GM08714 (cell line): ENCODE measurements around the gene STK32C.

ENCODE experiments used
- H3K4me3 ChIP-seq: fragments of 200-500 bp; sonication (Bioruptor generic); 2 replicates; pipeline ENCODE4 v1.5.1; 2014; ENCODE audit warnings: mild to moderate bottlenecking, low read length, inconsistent platforms
- ZNF274 ChIP-seq: IDR thresholded peaks from 2 replicates; pipeline ENCODE4 v1.6.1; 2012; ENCODE audit warnings: mild to moderate bottlenecking, low read depth, low read length

The STK32C gene

DNA sequence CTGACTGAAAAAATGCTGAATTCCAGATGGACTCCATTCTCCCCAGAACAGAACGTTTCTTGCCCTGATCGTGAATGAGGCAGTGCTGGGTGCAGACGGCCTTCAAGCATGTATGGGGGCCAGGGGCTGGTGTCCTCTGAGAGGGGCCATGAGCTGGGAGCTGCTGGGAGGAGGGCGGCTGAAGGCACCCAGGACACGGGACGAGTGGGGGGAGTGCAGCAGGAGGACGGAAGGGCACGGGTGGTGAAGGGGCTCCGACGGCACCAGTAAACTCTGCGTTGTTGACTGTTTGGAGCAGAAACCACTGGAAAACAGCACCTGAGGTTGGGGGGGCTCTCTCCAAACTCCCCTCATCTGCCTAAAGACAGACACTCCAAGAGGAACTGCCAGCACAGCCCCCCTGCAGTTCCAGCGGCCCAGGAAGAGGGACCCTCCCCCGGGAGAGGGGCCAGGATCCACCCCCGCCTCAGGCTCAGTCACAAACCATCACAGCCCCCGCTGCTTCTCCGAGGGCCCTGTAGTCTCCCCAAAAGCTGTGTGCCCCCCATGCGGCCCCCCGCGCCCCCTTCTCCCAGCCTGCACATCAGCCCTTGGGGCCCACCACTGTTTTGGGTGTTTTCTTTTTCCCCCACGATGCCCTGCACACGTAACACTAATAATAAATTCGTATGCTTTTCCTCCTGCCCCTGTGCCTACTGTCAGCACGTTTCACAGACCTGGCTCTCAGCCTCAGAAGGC is 65.5 kb downstream of the STK32C start:
- no peak for TF ChIP-seq ZNF274
- H3K4me3 ChIP-seq: no peak overlapping the region

DNA sequence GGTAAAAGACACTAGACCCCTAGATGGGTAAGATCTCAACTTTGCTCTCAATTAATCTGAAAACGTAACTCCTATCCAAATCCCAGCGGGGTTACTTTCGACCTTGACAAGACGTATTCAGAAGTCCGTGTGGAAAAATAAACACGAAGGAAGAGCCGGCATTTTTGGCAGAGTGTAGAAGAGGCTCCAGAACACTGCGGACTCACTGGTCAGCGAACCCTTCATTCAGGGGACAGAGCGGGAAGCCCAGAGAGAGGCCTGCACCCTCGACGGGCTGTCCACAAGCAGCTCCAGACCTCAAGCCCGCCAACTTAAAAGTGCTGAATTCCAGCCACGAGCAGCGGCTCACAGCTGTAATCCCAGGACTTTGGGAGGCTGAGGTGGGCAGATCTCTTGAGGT is 66.3 kb downstream of the STK32C start:
- no peak for TF ChIP-seq ZNF274
- H3K4me3 ChIP-seq: no peak overlapping the region

DNA sequence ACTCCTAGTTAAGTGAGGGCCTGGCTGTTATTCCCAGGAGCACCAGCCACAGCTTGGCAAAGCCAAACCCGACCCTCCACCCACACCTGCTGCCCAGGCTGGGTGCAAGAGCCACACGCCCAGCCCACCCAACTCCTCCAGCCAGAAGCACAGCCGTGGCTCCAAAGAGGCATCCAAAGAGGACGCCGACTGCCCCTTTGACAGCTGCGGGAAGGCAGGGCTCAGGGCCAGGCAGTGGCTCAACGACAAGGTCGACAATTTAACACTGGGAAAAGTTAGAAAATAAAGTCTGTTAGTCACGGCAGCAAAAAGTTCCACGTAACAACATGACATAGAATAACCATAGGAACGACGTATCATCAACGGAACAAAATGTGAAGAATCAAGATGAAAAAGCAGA is 66.7 kb downstream of the STK32C start:
- TF ChIP-seq ZNF274: no peak
- no peak overlapping the region for H3K4me3 ChIP-seq

DNA sequence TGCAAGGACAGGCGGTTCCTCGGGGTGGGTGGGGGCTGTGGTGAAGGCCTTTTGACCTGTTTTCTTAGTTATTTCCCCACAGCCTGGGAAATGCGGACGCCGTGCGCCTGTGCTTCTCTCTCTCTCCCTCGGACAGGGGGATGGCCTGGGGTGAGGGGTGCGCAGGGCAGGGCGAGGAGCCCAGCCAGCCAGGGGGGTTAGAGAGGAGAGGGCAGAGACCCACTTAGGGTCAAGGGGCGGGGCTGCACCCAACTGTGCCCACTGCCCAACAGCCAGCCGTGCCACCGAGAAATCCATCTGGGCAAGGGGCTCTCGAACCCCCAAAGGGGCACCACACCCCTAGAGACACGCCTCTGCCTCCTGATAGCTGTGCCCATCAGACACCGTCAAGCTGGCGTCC is 67.2 kb downstream of the STK32C start:
- TF ChIP-seq ZNF274: no peak
- no peak overlapping the region for H3K4me3 ChIP-seq

DNA sequence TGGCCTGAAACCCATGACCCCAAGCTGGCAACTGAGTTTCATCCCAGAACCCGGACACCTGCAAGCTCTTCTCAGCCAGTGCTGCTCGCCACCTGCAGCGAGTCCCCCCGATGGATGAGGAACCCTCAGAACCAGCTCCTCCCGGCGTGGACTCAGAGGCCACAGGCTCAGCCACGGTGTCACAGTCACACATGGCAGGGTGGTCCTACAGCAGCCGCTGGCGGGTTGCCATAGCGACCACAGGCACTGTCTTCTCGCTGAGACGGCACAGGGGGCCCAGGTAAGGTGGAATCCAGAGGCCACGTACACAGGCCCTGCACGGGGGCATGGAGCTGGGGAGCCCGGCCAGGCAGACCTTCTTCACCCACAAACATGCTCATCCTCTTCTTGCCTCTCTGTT is 67.6 kb downstream of the STK32C start:
- no peak overlapping the region for H3K4me3 ChIP-seq
- no peak for TF ChIP-seq ZNF274

DNA sequence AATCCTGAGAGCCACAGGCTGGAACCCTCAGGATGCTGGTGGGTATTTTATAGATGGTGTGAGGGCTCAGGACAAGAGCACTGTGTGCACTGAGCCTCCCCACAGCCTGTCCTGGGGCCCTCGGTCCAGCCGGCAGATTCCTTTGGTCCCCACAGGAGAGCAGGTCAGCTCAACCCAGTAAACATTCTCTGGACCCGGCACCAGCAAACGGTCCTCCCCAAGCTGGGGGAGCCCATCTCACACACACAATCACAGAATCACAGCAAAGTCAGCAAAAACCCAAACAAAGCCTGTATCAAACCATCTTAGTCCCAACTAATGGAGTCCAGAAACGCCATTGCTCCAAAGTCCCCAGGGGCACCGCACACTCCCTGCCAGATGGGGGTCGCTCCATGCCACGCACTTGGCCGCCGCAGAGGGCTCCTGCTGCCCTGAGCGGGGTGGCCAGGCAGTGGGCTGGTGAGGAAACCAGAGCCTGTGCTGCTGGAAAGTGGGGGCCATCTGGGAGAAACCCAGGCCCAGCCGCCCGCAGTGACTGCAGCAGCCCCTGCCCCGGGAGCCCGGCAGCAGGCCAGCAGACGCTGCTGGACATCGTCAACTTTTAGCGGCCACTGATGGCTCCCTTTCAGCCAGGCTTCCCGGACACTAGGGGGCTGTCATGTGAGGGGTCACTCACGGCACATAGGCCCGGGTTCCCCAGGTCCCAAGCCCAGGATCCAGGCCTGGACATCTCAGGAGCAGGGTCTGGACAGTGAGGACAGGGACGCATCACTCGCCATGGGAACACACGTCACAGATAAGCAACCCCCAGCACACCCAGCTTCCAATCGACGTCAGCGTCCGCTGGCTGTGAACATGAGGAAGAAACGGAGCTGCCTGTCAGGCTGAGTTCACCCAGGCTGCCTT is 68.4 kb downstream of the STK32C start:
- no peak overlapping the region for H3K4me3 ChIP-seq
- TF ChIP-seq ZNF274: no peak

DNA sequence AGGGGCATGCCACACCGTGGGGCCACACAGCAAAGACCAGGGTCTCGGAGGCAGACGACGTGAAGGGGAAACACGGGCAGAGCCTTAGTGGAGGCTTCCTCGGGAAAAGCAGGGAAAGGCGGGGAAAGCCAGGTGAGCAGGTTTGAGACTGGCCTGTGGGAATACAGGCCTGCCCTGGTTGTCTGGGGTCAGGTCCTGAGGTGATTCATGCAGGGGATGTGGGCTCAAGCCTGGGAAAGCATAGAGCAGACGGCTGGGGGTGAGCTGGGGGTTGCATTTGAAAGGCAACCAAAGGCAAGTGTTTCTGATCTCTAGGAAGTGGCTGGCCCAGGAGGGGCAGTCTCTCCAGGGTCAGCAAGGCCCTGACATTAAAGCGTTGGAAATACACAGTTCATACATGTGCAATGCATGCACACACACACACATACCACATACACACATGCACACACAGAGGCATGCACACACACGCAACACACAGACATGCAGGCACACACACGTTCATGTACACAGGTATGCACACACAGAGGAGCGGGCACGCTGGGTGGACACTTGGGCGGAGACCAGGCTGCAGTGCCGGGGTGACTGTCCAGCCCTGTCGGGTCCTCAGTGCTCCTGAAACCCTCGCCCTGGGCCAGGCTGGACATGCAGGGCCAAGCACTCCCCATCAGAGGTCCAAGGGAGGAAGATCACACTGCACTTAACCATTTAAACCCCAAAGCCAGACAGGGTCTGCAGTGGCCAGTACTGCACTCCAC is 69.2 kb downstream of the STK32C start:
- no peak for TF ChIP-seq ZNF274
- no peak overlapping the region for H3K4me3 ChIP-seq

DNA sequence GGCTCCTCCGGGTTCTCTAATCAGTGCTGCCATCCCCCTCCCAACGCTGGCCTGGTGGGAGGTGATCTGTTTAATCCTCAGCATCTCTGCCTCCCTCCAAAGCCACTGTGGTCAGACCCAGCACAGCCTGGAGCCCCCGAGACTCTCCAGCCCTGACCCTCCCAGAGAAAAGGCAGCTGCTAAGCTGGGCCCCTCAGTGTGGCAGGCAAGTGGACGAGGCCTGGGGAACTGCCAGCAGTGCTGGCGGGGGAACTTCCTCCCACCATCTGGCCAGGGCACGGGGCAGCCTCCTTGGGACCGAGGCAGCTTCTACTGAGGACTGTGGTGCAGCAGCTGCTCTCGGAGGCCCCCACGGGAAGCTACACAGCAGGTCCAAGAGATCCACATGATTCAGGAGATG is 69.9 kb downstream of the STK32C start:
- no peak overlapping the region for H3K4me3 ChIP-seq
- no peak for TF ChIP-seq ZNF274

DNA sequence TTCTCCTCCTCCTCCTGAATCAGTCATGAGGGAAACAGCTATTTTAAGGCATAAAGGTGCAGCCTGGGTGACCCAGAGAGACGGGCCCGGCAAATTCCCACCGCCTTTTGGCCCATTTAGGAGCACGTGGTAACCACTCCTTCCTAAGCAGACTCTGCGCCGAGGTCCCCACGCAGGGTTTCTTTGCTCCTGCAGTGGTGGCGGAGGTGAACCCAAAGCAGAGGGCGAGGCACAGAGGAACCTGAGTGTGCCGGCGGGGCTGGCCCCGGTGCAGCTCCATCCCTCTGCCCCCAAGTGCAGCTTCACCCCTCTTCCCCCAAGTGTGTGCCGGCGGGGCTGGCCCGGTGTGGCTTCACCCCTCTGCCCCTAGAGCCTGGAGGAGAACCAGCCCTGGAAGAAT is 70.4 kb downstream of the STK32C start:
- TF ChIP-seq ZNF274: no peak
- no peak overlapping the region for H3K4me3 ChIP-seq

DNA sequence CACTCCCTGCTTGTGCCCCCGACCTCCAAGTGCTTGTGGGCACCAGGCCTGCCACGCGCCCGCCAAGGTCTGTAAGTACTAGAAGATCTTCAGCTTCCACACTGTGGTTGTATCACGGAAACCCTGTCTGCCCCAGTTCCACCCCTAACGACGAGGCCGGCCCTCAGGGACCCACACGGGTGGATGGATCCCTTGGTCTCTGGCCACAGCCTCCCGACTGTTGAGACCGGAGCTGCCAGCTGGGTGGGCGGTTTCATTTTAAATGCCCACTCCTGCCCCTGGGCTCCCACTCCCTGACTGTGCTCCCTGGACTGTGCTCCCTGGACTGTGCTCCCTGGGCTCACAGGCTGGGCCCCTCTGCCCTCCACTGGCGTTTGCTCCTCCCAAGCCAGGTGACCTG is 70.9 kb downstream of the STK32C start:
- H3K4me3 ChIP-seq: no peak overlapping the region
- TF ChIP-seq ZNF274: no peak

DNA sequence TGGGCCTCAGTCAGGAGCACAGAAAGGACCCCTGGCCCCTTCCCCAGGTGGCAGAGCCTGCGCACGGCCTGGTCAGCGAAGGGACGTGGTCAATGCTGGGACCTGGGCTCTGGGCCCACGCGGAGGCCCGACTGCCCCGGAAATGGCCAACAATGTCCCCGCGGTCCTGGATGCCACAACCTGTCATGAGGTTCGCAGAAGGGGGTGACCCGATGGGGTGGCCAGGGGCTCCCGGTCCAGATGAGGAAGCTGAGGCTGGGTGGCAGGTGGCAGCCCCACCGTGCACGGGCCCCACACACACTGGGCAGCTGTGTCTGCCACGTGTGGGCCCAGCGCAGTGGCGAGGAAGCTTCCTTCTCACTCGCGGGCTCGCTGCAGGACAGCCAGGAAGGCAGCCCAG is 71.6 kb downstream of the STK32C start:
- H3K4me3 ChIP-seq: no peak overlapping the region
- TF ChIP-seq ZNF274: no peak

DNA sequence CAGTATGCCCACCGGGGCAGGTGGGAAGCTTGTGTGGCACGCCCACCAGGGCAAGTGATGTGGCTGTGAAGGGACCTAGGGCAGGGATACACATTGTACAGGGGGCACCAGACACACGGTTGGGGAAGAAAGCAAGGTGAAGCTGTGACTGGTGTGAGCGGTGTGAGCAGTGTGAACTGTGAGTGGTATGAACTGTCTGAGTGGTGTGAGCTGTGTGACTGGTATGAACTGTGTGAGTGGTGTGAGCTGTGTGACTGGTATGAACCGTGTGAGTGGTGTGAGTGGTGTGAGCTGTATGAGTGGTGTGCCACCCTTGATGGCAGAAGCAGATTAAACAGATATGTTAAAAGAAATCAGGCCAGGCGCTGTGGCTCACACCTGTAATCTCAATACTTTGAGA is 72.9 kb downstream of the STK32C start:
- TF ChIP-seq ZNF274: no peak
- H3K4me3 ChIP-seq: no peak overlapping the region

DNA sequence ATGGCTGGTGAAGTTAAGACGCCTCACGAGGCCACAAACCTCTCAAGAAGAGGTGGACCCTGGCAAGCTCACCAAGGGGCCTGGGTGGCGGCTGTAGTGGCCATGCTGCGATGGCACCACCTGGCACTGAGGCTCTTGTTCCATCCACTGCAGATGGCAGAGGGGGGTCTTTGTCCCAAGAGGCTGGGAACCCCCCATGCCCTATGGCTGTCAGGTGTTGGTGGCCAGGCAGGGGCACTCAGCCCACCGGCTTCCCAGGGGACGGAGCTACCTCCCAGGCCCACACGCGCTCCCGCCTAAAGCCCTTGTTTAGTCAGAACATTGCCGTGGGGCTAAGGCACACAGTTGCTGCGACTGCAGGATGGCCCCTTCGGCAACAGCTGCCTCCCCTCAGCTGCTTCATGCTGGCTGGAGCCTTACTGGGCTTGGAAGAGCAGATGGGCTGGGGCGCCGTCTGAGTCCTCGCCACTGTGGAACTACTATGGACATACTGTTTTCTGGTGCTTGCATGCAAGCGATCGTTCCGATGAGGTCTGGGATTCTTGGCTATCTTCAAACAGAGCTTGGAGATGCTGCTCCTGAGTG is 74.2 kb downstream of the STK32C start:
- no peak overlapping the region for H3K4me3 ChIP-seq
- TF ChIP-seq ZNF274: no peak

DNA sequence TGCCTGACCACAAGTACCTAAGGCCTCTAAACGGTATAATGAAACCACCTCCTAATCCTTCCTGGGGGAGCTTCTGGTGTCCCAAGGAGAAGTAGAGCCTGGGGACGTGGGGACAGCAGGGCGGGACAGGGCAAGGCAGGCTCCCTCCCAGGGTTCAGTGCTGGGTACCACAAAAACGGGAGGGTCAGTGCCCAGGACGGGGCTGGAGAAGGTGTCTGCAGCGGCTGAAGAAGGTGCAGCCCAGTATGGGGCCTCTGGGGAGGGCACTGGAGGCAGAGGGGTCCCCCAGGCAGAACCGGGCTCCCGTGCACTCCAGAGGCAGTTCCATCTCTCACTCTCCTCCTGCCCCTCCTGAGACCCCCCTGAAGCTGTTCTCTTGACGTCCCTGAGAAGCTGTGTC is 74.8 kb downstream of the STK32C start:
- no peak overlapping the region for H3K4me3 ChIP-seq
- TF ChIP-seq ZNF274: no peak
